ENCODE measurements around the gene SYAP1. TPM values are rescaled to one million over a fixed set of nuclear protein-coding genes. Genes with fewer than 3 reads are reported as not detected.

SYAP1 gene
- total and polyA plus RNA-seq, 9 of the 15 experiments (the other 6 are each of a cell fraction or from before 2014, with no cell fraction given), result 5.7 to 35.3 (median 27.6) TPM

GRCh38 chrX:16678689-16679088 is 40.7 kb upstream of the SYAP1 start (continued):
- TF ChIP-seq KDM1A (IDR thresholded peaks at IDR 0.05) (no peak), ZNF75A (CRISPR knock-in tag; IDR thresholded peaks at IDR 0.05) (no peak), SNAPC5 (CRISPR knock-in tag; IDR thresholded peaks at IDR 0.05) (no peak), NR2F6 (CRISPR knock-in tag; IDR thresholded peaks at IDR 0.05) (no peak), KAT7 (CRISPR knock-in tag; IDR thresholded peaks at IDR 0.05; ENCODE audit: borderline replicate concordance) (no peak), ZNF354B (CRISPR knock-in tag; IDR thresholded peaks at IDR 0.05) (no peak)

- Histone ChIP-seq H3K27me3 (ENCODE audit: control insufficient read depth in 2 of 2, insufficient read depth in 2 of 2, low read length in 2 of 2) (no peaks in the 10 kb centered on the region), H3K27ac (ENCODE audit: extremely low read depth, low read depth, low read length) (no peak overlapping the region), H3K36me3 (ENCODE audit: control insufficient read depth, insufficient read depth, low read length) (peaks cover 53% of the 10 kb centered on the region; the same call in 2 of the 3 replicates), H3K9me3 (replicated peaks; ENCODE audit: control insufficient read depth, insufficient read depth, low read depth, low read length) (no peaks in the 10 kb centered on the region), H3K4me2 (ENCODE audit: insufficient read depth, low read length) (no peak overlapping the region), H3K4me3 (no peak overlapping the region), H3K9me1 (ENCODE audit: control insufficient read depth, insufficient read depth, low read length) (no peaks in the 10 kb centered on the region), H4K20me1 (replicated peaks; ENCODE audit: control insufficient read depth, insufficient read depth, low read length) (no peaks in the 10 kb centered on the region), H3K4me1 (replicated peaks in 1 of 2; ENCODE audit: control insufficient read depth in 2 of 2, insufficient read depth in 2 of 2, low read length in 2 of 2) (no peaks in the 10 kb centered on the region; a peak in 1 of 5 replicates), H2AFZ (ENCODE audit: low read depth, low read length) (no peak overlapping the region), H3K9ac (ENCODE audit: insufficient read depth in 1 of 2, low read depth in 2 of 2, low read length in 2 of 2) (no peak overlapping the region), H3K79me2 (ENCODE audit: control insufficient read depth, insufficient read depth, low read length) (no peaks in the 10 kb centered on the region)
- ChIA-PET POLR2A (interaction anchor here (0.6 kb wide), 1 partner anchor 256 kb away, joined by 3 read pairs; no protein-coding TSS in a partner anchor), CTCF (ENCODE audit: low intra/inter-chr PET ratio) (no interaction called here)
- in situ Hi-C loops (cut with MboI) (loop anchor here (25.0 kb wide), 1 partner anchor 246 kb away; no protein-coding TSS in a partner anchor), intact Hi-C loops (cut with micrococcal nuclease) (no loop called here)
- DNase-seq (ENCODE audit: extremely low read depth in 1 of 4, low spot score in 3 of 4) (no peak), FAIRE-seq (no peak), ATAC-seq (no peak)
- BruUV-seq (replicated peaks), result no TSS peak
- TF ChIP-seq NUFIP1 (IDR thresholded peaks at IDR 0.05; ENCODE audit: partially characterized antibody), result no peak
- no peak for TF ChIP-seq MEF2A (IDR thresholded peaks at IDR 0.05; ENCODE audit: control insufficient read depth, low read depth, low read length)
- no peak for TF ChIP-seq ZBTB7A (IDR thresholded peaks at IDR 0.05; ENCODE audit: borderline replicate concordance, control insufficient read depth, low read depth, low read length)
- TF ChIP-seq MYC (IDR thresholded peaks at IDR 0.05; ENCODE audit: low read depth, low read length), result no peak
- TF ChIP-seq MYC (CRISPR knock-in tag; IDR thresholded peaks at IDR 0.05; ENCODE audit: borderline replicate concordance, low read depth), result no peak
- TF ChIP-seq ARID1B (IDR thresholded peaks at IDR 0.05), result no peak
- no peak for TF ChIP-seq RBFOX2 (IDR thresholded peaks at IDR 0.05; ENCODE audit: low read depth, low read length)
- TF ChIP-seq KHSRP (IDR thresholded peaks at IDR 0.05), result no peak
- no peak for TF ChIP-seq PHB (CRISPR knock-in tag; IDR thresholded peaks at IDR 0.05)
- TF ChIP-seq NR0B1 (IDR thresholded peaks at IDR 0.05; ENCODE audit: partially characterized antibody), result no peak
- 78% methylated on average over 7 of the region's 7 CpGs for WGBS (ENCODE audit: insufficient coverage, low coverage, missing lambda C conversion rate)
These were observed 36.3 kb upstream of the SYAP1 start for GRCh38 chrX:16683007-16683664.

Measured in K562 (cell line).